Common myeloid progenitor, CD34-positive (primary cell): Measurements from ENCODE around the gene NUDT2.

ENCODE experiments used
- CTCF ChIA-PET: fragments of 350-600 bp; sonication (Branson Sonifier 250); formaldehyde crosslinking; loops from one replicate; lab custom pipeline; 2021; ENCODE audit warnings: antibody characterized with exemption; lab: Charles Lee
- POLR2A ChIA-PET: fragments of 350-600 bp; sonication (Branson Sonifier 250); formaldehyde crosslinking; loops from one replicate; lab custom pipeline; 2021; ENCODE audit warnings: antibody characterized with exemption; lab: Charles Lee
- DNase-seq, 3 donors: peaks; one replicate each; pipeline versions ENCODE4 v3.0.0 to v3.0.0-alpha.2; 2013
- H3K27ac ChIP-seq, 2 experiments: 1 replicate in 1 of 2; 2 replicates in 1 of 2; pipeline ENCODE4 v1.7.0; 2013; ENCODE audit warnings: inconsistent platforms in 2 of 2, low read length in 2 of 2, mild to moderate bottlenecking in 2 of 2, low read depth in 1 of 2, moderate library complexity in 1 of 2; ENCODE audit not compliant: severe bottlenecking in 2 of 2, insufficient read depth in 1 of 2, poor library complexity in 1 of 2
- H3K27me3 ChIP-seq, 5 experiments: replicated peaks in 2 of 5; 1 replicate in 3 of 5; 2 replicates in 2 of 5; pipeline versions ENCODE4 v1.6.1 to v1.7.0; 2013; ENCODE audit warnings: low read length in 4 of 5, mild to moderate bottlenecking in 2 of 5, moderate library complexity in 2 of 5, inconsistent platforms in 1 of 5; ENCODE audit not compliant: insufficient read depth in 5 of 5, control insufficient read depth in 4 of 5
- H3K36me3 ChIP-seq, 4 experiments: 1 replicate in 2 of 4; 2 replicates in 2 of 4; pipeline versions ENCODE4 v1.6.1 to v1.7.0; 2013; ENCODE audit warnings: low read length in 3 of 4, control low read depth in 1 of 4, mild to moderate bottlenecking in 1 of 4; ENCODE audit not compliant: control insufficient read depth in 4 of 4, insufficient read depth in 4 of 4
- H3K4me1 ChIP-seq, 4 experiments: 1 replicate in 3 of 4; 2 replicates in 1 of 4; pipeline versions ENCODE4 v1.6.1 to v1.7.1; 2013; ENCODE audit warnings: low read length in 3 of 4, mild to moderate bottlenecking in 3 of 4, control low read depth in 1 of 4, inconsistent platforms in 1 of 4, moderate library complexity in 1 of 4; ENCODE audit not compliant: control insufficient read depth in 4 of 4, insufficient read depth in 4 of 4; ENCODE audit errors: control extremely low read depth in 1 of 4
- H3K4me3 ChIP-seq, 7 experiments: 1 replicate in 4 of 7; 2 replicates in 3 of 7; pipeline versions ENCODE4 v1.5.1 to v1.7.0; 2013; ENCODE audit warnings: mild to moderate bottlenecking in 7 of 7, low read length in 6 of 7, moderate library complexity in 6 of 7, inconsistent platforms in 2 of 7, low read depth in 2 of 7, control low read depth in 1 of 7; ENCODE audit not compliant: insufficient read depth in 4 of 7, control insufficient read depth in 1 of 7; ENCODE audit errors: extremely low read depth in 1 of 7
- H3K9me3 ChIP-seq, 5 experiments: 1 replicate in 4 of 5; 2 replicates in 1 of 5; pipeline versions ENCODE4 v1.6.1 to v1.7.1; 2013; ENCODE audit warnings: low read length in 4 of 5, mild to moderate bottlenecking in 2 of 5, inconsistent platforms in 1 of 5, low read depth in 1 of 5, moderate library complexity in 1 of 5; ENCODE audit not compliant: control insufficient read depth in 4 of 5, insufficient read depth in 2 of 5; ENCODE audit errors: control extremely low read depth in 1 of 5
- whole genome bisulfite sequencing: methylation state at CpG from one replicate; pipeline ENCODE4 v1.1.5; 2013; ENCODE audit not compliant: insufficient coverage; 5-methylcytosine and 5-hydroxymethylcytosine counted together

Gene NUDT2

GRCh38 chr9:34373749-34374148, 44.4 kb downstream of the NUDT2 start:
- no peak overlapping the region for H3K4me3 ChIP-seq
- peaks cover 0 to 20% (median 18%) of the 10 kb centered on the region in 4 experiments for H3K4me1 ChIP-seq
- ChIA-PET POLR2A (no interaction called here), CTCF (interaction anchor here (1.0 to 10.1 kb wide), 4 partner anchors 11 to 40 kb away, joined by 3 to 216 read pairs (median 4); no protein-coding TSS in a partner anchor)
- H3K9me3 ChIP-seq, result peaks cover 0 to 14% (median 5%) of the 10 kb centered on the region in 5 experiments
- no peaks in the 10 kb centered on the region for H3K27me3 ChIP-seq
- no peak overlapping the region for H3K27ac ChIP-seq
- peaks cover 0 to 23% (median 11%) of the 10 kb centered on the region in 4 experiments for H3K36me3 ChIP-seq
- WGBS, result 88% methylated on average over 2 of the region's 2 CpGs
- no peak for DNase-seq

GRCh38 chr9:34374339-34374738, 45.0 kb downstream of the NUDT2 start:
- H3K9me3 ChIP-seq, result peaks cover 0 to 14% (median 5%) of the 10 kb centered on the region in 5 experiments
- no peak overlapping the region for H3K27ac ChIP-seq
- ChIA-PET CTCF (interaction anchor here (1.0 to 10.1 kb wide), 2 partner anchors 29 to 41 kb away, joined by 3 to 216 read pairs; no protein-coding TSS in a partner anchor), POLR2A (no interaction called here)
- no peaks in the 10 kb centered on the region for H3K27me3 ChIP-seq
- WGBS, result 91% methylated on average over 3 of the region's 3 CpGs
- no peak overlapping the region for H3K4me3 ChIP-seq
- no peak for DNase-seq
- peaks cover 0 to 22% (median 18%) of the 10 kb centered on the region in 4 experiments for H3K4me1 ChIP-seq
- peaks cover 0 to 23% (median 11%) of the 10 kb centered on the region in 4 experiments for H3K36me3 ChIP-seq

GRCh38 chr9:34374905-34375552, 45.7 kb downstream of the NUDT2 start:
- H3K27me3 ChIP-seq, result peaks cover 0 to 3% (median 0%) of the 10 kb centered on the region in 5 experiments
- CTCF ChIA-PET, result interaction anchor here (0.9 to 10.1 kb wide), 4 partner anchors 10 to 232 kb away, joined by 3 to 216 read pairs (median 12); no protein-coding TSS in a partner anchor

GRCh38 chr9:34375901-34376595, 46.7 kb downstream of the NUDT2 start:
- POLR2A ChIA-PET, result no interaction called here
- peak; percentile 53 to 90 (median 89) for DNase-seq

More at GRCh38 chr9:34374905-34375552, 45.7 kb downstream of the NUDT2 start:
- POLR2A ChIA-PET, result interaction anchor here (0.5 kb wide), 1 partner anchor 280 kb away, joined by 4 read pairs; no protein-coding TSS in a partner anchor
- peaks cover 0 to 14% (median 5%) of the 10 kb centered on the region in 5 experiments for H3K9me3 ChIP-seq
- H3K4me3 ChIP-seq, result no peak overlapping the region
- H3K4me1 ChIP-seq, result peaks cover 0 to 29% (median 25%) of the 10 kb centered on the region in 4 experiments
- no peak overlapping the region for H3K27ac ChIP-seq
- H3K36me3 ChIP-seq, result peaks cover 0 to 19% (median 11%) of the 10 kb centered on the region in 4 experiments
- DNase-seq, result no peak
- 75% methylated on average over 3 of the region's 5 CpGs for WGBS

GRCh38 chr9:34376596-34377403, 47.4 kb downstream of the NUDT2 start, which contains the start of gene MYORG:
MYORG (minus strand) TSS chr9:34376898; CDS start chr9:34372943, 3,955 bp downstream.
- Histone ChIP-seq H3K4me3 (peak within 1 kb of the TSS; percentile 43 to 96 (median 78)), H3K27ac (no peak within 1 kb of the TSS), H3K4me1 (peaks cover 0 to 43% (median 34%) of the 10 kb centered on the region in 4 experiments), H3K27me3 (peaks cover 0 to 10% (median 5%) of the 10 kb centered on the region in 5 experiments), H3K36me3 (peaks cover 0 to 4% (median 2%) of the 10 kb centered on the region in 4 experiments), H3K9me3 (peaks cover 0 to 7% (median 0%) of the 10 kb centered on the region in 5 experiments)
- WGBS, result 0% methylated on average over 40 of the region's 54 CpGs
- POLR2A ChIA-PET, result interaction anchor here (0.8 to 1.1 kb wide), 2 partner anchors 38 to 44 kb away, joined by 3 to 4 read pairs; no protein-coding TSS in a partner anchor
- DNase-seq, result peak; percentile 97 to 99 (median 98)
- CTCF ChIA-PET, result interaction anchor here (0.7 to 10.1 kb wide), 9 partner anchors 11 to 230 kb away, joined by 3 to 216 read pairs (median 4); no protein-coding TSS in a partner anchor

More at GRCh38 chr9:34375901-34376595, 46.7 kb downstream of the NUDT2 start:
- CTCF ChIA-PET, result interaction anchor here (0.9 to 10.1 kb wide), 5 partner anchors 11 to 231 kb away, joined by 3 to 216 read pairs (median 5); no protein-coding TSS in a partner anchor
- Histone ChIP-seq H3K27me3 (peaks cover 0 to 8% (median 0%) of the 10 kb centered on the region in 5 experiments), H3K4me3 (peak overlapping the region; percentile 43 to 96 (median 78)), H3K4me1 (peaks cover 0 to 37% (median 34%) of the 10 kb centered on the region in 4 experiments), H3K27ac (no peak overlapping the region), H3K36me3 (peaks cover 0 to 12% (median 7%) of the 10 kb centered on the region in 4 experiments), H3K9me3 (peaks cover 0 to 14% (median 4%) of the 10 kb centered on the region in 5 experiments)
- WGBS, result 4% methylated on average over 15 of the region's 22 CpGs

- WGBS, result 0% methylated on average over 18 of the region's 21 CpGs
- DNase-seq, result peak in 2 of 3 donors; percentile 50 to 64
- Histone ChIP-seq H3K9me3 (peaks cover 0 to under 1% (median 0%) of the 10 kb centered on the region in 5 experiments), H3K27ac (no peak overlapping the region), H3K4me3 (peak overlapping the region; percentile 43 to 96 (median 78)), H3K36me3 (no peaks in the 10 kb centered on the region), H3K4me1 (peaks cover 0 to 43% (median 34%) of the 10 kb centered on the region in 4 experiments), H3K27me3 (peaks cover 0 to 11% (median 8%) of the 10 kb centered on the region in 5 experiments)
- ChIA-PET CTCF (interaction anchor here (1.1 to 10.1 kb wide), 9 partner anchors 11 to 125 kb away, joined by 3 to 216 read pairs (median 5); no protein-coding TSS in a partner anchor), POLR2A (interaction anchor here (0.8 to 1.1 kb wide), 2 partner anchors 38 to 45 kb away, joined by 3 to 4 read pairs; no protein-coding TSS in a partner anchor)
These were observed 48.0 kb downstream of the NUDT2 start for GRCh38 chr9:34377404-34377746.
